HG02981 (cell line): ENCODE results near the gene ABTB1.
"Not testable (repeated sequence)": the region's sequence is repeated elsewhere in the genome, so short reads cannot be mapped to it uniquely, and the experiment has no call there.

Source experiments
- ATAC-seq: cut with Tn5 transposase; IDR thresholded peaks from one replicate; pipeline ENCODE4 v1.9.1; 2021; ENCODE audit warnings: mild to moderate bottlenecking, moderate library complexity; ENCODE audit not compliant: unreplicated experiment

The ABTB1 gene

DNA sequence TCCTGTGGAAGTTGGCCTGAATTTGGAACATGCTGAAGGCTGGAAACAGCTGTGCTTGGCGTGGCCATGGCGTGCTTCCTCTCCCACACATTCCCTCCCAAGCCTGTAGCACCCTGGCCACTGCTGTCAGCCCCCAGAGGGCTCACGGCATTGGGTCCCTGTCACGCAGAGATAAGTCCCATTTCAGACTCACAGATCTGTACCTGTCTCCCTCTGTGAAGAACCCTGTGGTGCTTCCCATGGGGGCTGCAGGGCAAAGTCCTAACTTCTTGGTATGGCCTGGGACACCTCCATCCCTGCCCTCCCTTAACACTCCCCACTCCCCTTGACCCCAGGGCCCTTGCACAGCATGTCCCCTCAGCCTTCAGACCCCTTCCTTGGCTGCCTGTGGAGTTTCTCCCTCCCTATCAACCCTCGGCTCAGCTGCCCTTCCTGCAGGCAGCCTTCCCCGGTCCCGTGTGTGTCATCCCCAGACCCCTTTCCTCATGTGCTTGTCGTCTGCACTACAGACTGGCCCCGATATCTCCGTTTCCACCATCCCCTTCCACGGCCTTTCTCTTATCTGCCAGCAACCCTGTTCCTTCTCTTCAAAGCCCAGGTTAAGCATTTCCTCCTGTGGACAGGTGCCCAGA is 28.6 kb downstream of the ABTB1 start:
- ATAC-seq, result no peak

GRCh38 chr3:127702151-127702578 is 29.4 kb downstream of the ABTB1 start:
- ATAC-seq, result no peak

- ATAC-seq, result not testable (repeated sequence)
Measured at GRCh38 chr3:127704840-127705239, 32.1 kb downstream of the ABTB1 start.

GRCh38 chr3:127706312-127706711 is 33.6 kb downstream of the ABTB1 start:
- ATAC-seq, result no peak

DNA sequence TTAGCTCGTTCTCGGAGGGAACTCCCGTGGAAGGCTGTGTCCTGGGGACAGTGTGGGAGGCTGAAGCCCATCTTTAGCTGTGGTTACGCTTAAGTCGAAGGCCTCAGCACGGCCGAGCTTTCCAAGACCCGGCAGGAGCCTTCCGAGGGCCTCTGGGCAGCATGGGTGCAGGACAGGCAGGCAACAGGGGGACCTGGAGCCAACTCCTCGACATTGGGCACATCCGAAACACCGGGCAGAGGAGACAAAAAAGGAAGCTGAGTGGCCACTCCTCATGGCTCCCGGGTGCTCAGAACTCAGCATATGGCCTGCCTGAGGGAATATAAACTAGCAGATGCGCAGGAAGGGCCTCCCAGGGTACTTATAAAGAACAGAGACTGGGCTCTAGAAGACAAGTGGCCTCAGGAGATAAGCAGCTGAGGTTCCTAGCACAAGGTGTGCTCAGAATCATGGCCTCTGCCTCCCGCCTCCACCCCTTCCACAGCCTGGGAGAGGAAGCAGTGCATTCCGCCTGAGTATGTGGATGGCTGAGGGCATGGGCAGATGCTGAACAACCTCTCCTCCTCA is 34.1 kb downstream of the ABTB1 start:
- ATAC-seq, result no peak

DNA sequence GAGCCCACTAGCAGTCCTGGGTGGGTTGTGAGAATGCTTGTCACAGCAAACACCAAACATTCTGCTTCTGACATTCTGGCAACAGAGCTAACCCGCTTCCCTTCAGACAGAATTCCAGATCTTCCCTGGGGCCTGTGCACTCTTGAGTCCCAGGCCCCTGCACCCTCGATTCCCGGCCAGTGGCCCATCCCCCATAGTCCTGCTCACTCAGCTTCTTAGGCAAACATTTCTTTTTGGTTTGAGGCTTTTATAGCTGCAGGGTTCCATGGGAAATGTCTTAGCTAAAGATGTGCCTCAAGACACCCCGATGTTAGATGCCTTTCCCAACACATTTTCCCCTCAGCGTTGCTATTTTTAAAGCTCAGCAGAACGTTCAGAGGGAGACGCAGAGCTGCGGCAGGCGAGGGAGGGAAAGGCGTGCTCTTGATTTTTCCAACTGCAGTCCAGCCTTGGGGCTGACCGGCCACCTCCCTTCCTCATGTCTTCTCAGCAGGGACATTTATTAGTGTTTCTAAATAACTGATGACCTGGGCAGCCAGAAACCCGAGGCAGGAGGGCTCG is 35.2 kb downstream of the ABTB1 start:
- no peak for ATAC-seq

DNA sequence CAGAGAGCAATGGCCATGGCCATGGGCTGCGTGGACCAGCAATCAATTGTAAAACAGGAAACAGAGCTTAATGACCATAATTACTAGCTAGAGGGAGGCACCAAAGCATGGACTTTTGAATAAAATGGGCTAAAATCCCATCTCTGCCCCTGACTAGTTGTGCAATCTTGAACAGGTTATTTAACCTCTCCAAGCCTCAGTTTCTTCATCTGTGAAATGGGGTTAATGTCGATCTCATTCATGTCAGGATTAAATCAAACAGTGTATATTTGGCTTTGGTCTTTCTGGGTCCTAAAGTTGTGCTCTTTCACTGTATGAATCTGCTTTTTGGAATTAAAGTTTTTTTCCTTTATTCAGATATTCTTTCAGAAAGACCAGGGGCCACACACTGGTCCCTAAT is 36.1 kb downstream of the ABTB1 start:
- ATAC-seq, result no peak

GRCh38 chr3:127709320-127710060 is 36.7 kb downstream of the ABTB1 start:
- ATAC-seq, result no peak

- ATAC-seq, result no peak
Measured at GRCh38 chr3:127710155-127710941, 37.6 kb downstream of the ABTB1 start.

DNA sequence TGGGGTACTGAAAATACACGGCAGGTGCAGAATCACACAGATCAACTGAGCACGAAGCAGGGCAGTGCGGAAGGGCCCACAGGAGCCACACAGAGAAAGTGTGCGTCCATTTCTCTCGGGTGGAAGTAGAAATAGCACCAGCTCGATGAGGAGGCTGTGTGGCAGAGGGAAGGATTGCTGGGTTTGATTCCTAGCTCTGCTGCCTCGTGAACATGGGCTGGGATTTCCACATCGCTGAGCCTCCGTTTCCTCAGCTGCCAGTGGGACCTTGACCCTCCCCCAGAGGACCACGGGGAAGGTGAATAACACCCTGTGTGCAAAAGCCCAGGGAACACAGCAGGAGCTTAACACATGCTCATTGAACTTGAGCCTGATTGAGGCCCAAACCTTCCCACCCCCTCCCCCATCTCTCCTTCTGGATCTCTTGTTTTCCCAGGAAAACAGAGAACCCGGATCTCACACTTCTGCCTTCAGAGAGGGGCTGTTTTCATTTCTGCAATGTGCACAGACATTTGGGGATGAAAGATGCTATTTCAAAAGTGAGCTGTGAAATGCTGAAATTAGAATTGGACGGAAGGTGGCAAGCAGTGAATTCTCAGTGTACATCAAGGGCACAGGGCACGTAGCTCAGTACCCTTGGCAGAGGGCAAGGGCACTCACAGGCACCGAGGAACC is 38.4 kb downstream of the ABTB1 start:
- ATAC-seq, result no peak

- ATAC-seq, result no peak
Measured at GRCh38 chr3:127711896-127712295, 39.1 kb downstream of the ABTB1 start.

GRCh38 chr3:127712461-127712860 is 39.7 kb downstream of the ABTB1 start:
- ATAC-seq, result no peak

- no peak for ATAC-seq
Measured at GRCh38 chr3:127712881-127713771, 40.4 kb downstream of the ABTB1 start.

- ATAC-seq, result no peak
Measured at GRCh38 chr3:127714125-127714571, 41.4 kb downstream of the ABTB1 start.

- no peak for ATAC-seq
Measured at GRCh38 chr3:127714866-127715265, 42.1 kb downstream of the ABTB1 start.

- ATAC-seq, result no peak
Measured at GRCh38 chr3:127715532-127715931, 42.8 kb downstream of the ABTB1 start.

DNA sequence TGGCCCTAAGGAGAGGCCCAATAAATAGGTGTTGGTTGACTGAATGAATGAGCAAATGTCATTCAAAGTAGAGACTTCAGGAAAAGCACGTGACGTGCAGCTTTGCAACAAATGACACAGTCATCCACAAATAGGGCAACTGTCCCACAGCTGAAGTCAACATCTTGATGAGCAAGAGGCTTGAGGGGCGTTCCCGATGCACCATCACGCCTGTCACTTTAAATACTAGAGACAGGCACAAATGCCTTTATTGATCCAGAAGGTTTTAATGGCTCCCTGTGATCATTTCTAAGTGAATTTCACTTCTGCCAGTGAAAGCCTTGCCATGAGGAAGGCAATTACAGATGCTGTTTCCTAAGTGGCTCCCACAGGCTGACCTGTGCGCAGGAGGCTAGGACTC is 43.6 kb downstream of the ABTB1 start:
- ATAC-seq, result no peak

DNA sequence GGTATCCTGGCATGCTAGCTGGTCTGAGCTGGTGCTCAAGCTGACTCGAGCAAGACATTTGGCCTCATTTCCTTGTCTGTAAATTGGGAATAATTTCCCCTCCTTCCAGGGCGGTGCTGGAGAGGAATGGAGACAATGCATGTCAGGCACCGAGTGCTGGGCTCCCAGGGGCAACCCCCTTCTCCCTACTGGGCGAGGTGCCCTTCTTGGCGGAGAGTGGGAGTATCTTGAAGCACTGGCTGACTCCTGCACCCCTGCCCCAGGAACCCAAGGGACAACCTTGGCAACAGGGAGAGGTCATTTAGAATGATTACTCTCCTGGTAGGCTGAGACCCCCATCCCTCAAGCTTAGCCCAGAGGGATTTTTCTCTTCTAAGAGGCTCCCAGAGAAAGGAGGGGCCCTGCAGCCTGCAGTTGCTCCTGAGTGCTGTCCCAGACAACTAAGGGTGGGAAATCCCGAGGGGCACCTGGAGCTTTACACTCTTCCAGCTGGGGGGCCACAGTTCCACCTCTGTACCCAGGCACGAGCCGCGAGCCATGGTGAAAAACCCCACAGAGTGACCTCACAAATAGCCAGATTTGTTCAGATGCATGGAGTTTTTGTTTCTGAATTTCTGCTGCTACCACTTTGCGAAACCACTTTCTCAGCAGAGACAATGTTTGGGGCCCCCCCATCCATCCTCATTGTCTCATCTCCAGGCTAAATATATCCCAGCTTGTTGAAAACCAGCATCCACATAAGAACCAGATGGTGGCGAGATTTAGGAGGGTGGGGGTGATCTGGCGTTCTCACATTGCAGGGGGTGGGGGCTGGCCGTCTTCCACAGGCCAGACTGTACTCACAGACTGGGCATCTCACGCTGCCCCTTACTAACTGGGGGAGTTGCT is 44.8 kb downstream of the ABTB1 start:
- no peak for ATAC-seq
